Kasumi-1 (cell line): ENCODE data around the gene GALNT9.
A peak's percentile ranks its signal among the peaks of the same experiment; 100 is the strongest.
"Not testable (repeated sequence)": the region's sequence is repeated elsewhere in the genome, so short reads cannot be mapped to it uniquely, and the experiment has no call there.

ENCODE experiments used
- DNase-seq, 2 experiments: peaks; one replicate each; lab custom pipeline; 2025; lab: John Stamatoyannopoulos, UW

Gene GALNT9

GRCh38 chr12:132312516-132312915 lies 16.9 kb downstream of the GALNT9 start:
- DNase-seq = no peak

- no peak for DNase-seq
Observed at GRCh38 chr12:132311201-132311915, 18.0 kb downstream of the GALNT9 start.

GRCh38 chr12:132310181-132311040 lies 19.0 kb downstream of the GALNT9 start:
- DNase-seq = no peak

- DNase-seq = no peak
Observed at GRCh38 chr12:132309596-132310086, 19.7 kb downstream of the GALNT9 start.

GRCh38 chr12:132308853-132309595 lies 20.4 kb downstream of the GALNT9 start:
- no peak for DNase-seq

- peak in 1 of 2 experiments; percentile 7 for DNase-seq
Observed at GRCh38 chr12:132307976-132308852, 21.2 kb downstream of the GALNT9 start.

- DNase-seq = no peak
Observed at GRCh38 chr12:132306885-132307191, 22.6 kb downstream of the GALNT9 start.

GRCh38 chr12:132305991-132306884 lies 23.2 kb downstream of the GALNT9 start:
- DNase-seq = no peak

GRCh38 chr12:132305560-132305966 lies 23.8 kb downstream of the GALNT9 start:
- DNase-seq = no peak

- DNase-seq = not testable (repeated sequence)
Observed at GRCh38 chr12:132304866-132305265, 24.5 kb downstream of the GALNT9 start.

GRCh38 chr12:132303853-132304373 lies 25.5 kb downstream of the GALNT9 start:
- not testable (repeated sequence) for DNase-seq

GRCh38 chr12:132302466-132303358 lies 26.7 kb downstream of the GALNT9 start:
- DNase-seq = no peak

- no peak for DNase-seq
Observed at GRCh38 chr12:132300789-132301722, 28.3 kb downstream of the GALNT9 start.

GRCh38 chr12:132296063-132296462 lies 33.3 kb downstream of the GALNT9 start:
- DNase-seq = no peak

GRCh38 chr12:132295561-132295960 lies 33.8 kb downstream of the GALNT9 start:
- not testable (repeated sequence) for DNase-seq

GRCh38 chr12:132295101-132295526 lies 34.3 kb downstream of the GALNT9 start:
- DNase-seq = no peak

GRCh38 chr12:132294121-132295034 lies 35.0 kb downstream of the GALNT9 start:
- no peak for DNase-seq
